Posterior cingulate gyrus (tissue), 11 donors: ENCODE measurements around the gene CFAP299.

Source experiments
- DNase-seq, 10 donors: peaks; one replicate each; pipeline versions ENCODE4 v3.0.0 to v3.0.0-alpha.2; 2020 to 2021; ENCODE audit warnings: mixed read lengths in 3 of 10
- intact Hi-C: fragments of 100-400 bp; cut with DNase I; formaldehyde crosslinking; loops from one replicate; pipeline ENCODE4 v1.15.1; 2023

The CFAP299 gene

DNA sequence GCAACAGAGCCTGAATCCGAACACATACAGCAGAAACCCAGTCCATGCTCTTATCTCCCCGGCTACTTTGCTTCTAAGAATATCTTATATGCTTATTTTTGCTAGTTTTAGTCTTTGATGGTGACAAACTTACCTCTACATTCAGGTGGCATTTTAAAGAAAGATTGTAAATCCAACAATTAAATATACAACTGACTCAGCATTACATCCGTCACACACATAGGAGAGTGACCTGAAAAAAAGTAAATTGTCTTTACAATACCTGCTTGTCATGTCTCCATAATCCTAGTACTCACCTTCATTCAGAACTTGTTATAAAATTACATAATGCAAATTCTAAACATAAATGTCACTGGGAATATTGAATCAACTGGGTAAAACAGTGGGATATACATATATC lies 664.4 kb downstream of the CFAP299 start:
- no peak for DNase-seq
- intact Hi-C loops: no loop called here

DNA sequence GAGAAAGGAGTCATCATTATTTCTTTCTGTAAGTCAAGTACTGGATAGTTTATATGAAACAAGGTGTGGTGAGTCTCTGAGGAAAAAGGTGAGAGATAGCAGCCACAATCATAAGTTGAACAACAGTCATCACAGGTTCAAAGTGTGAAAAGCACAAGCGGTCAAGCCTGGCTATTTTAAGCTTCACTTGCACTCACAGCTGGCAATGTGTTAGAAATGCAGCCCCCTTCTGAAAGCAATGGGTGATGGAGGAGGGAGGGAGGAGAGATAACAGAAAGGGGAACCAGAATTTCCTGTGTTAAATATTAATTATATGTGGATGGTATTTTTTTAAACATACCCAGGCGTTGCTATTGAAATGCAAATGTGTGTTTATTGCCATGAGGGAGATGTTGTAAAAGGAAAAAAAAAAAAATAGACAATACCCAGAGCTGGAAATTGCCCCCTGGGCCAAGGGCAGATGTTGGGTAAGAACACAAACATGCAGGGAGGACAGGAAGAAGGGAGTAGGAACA lies 668.1 kb downstream of the CFAP299 start:
- intact Hi-C loops: no loop called here
- no peak for DNase-seq

DNA sequence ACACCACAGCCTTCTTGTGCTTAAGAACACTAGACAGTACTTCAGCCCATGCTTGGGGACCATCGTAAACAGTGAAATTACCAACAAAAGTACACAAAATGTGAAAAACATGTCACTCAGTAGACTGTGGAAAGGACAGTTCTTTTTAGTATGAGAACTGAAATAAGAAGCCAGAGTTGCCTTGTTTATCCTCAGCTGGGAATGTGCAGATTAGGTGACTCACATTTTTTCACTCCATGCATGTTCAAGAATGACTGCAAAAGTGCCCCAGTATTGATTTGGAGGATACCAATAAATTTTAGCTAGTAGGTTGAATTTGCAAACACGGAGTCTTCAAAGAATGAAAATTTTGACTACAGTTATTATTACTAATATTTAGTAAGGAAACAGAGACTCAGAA lies 671.9 kb downstream of the CFAP299 start:
- DNase-seq: no peak
- intact Hi-C loops: no loop called here
